ENCODE measurements around the gene CAPRIN1. TPM values are rescaled to one million over a fixed set of nuclear protein-coding genes. Genes with fewer than 3 reads are reported as not detected.
A peak's percentile ranks its signal among the peaks of the same experiment; 100 is the strongest.

The CAPRIN1 gene
- polyA plus RNA-seq, 2 of the 4 experiments (the other 2 are of a cell fraction): 159 to 255 TPM

DNA sequence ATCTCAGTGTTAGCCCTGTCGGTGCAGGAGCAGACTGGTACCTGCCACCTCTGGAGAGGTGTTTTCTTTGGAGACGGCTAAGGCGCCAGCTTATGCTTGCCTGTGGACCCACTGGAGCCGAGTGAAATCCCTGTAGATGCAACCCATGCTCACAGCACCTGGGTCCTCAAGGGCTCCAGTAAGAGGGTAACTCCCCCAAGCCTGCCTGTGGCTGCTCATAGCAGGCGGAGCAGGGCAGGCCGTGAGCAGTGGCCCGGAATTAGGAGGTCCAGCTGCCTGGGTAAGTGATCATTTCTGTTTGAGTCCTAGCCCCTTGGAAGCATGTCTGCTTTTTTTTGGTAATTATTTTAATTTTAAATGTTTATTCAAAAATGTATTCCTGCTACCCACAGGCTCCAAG, 97.7 kb downstream of the CAPRIN1 start:
- no peak overlapping the region for H3K4me3 ChIP-seq
- TF ChIP-seq JUN (IDR thresholded peaks at IDR 0.05) (0 out of 5 replicates have a peak, but pooled peaks of 1 of the 2 experiments have one; percentile 15), FOSB (CRISPR knock-in tag; IDR thresholded peaks at IDR 0.05) (no peak), NFE2L2 (conservative IDR thresholded peaks at IDR 0.05; ENCODE audit: low read length) (no peak)
- H3K4me2 ChIP-seq: no peak overlapping the region
- WGBS (ENCODE audit: missing lambda C conversion rate): 86% methylated on average over 7 of the region's 7 CpGs
- FAIRE-seq: no peak
- ATAC-seq: peak in 1 of 2 experiments; percentile 5; a peak in 1 of 6 replicates
- DNase-seq (ENCODE audit: low read depth in 1 of 2, low spot score in 1 of 2): no peak
- ChIA-PET POLR2A (no interaction called here), CTCF (interaction anchor here (1.1 to 6.3 kb wide), 10 partner anchors 9 to 330 kb away, joined by 3 to 40 read pairs (median 6); partner anchors contain the start of gene ABTB2)
- no peak overlapping the region for H3K27ac ChIP-seq
- no peaks in the 10 kb centered on the region for H3K9me3 ChIP-seq
- no peaks in the 10 kb centered on the region for H3K4me1 ChIP-seq

- DNase-seq (ENCODE audit: low read depth in 1 of 2, low spot score in 1 of 2): peak; percentile 33 to 36
- Histone ChIP-seq H3K9me3 (no peaks in the 10 kb centered on the region), H3K4me3 (no peak overlapping the region), H3K4me1 (no peaks in the 10 kb centered on the region), H3K27ac (no peak overlapping the region), H3K4me2 (no peak overlapping the region)
- ChIA-PET CTCF (interaction anchor here (1.2 to 6.3 kb wide), 13 partner anchors 9 to 287 kb away, joined by 3 to 40 read pairs (median 5); partner anchors contain the start of gene ABTB2), POLR2A (no interaction called here)
- 82% methylated on average over 8 of the region's 13 CpGs for WGBS (ENCODE audit: missing lambda C conversion rate)
- no peak for FAIRE-seq
- peak; percentile 57 to 80 for ATAC-seq
- TF ChIP-seq JUNB (IDR thresholded peaks at IDR 0.05): no peak
- TF ChIP-seq SMC3 (IDR thresholded peaks at IDR 0.05): peak; percentile 48
- TF ChIP-seq RAD21 (conservative IDR thresholded peaks at IDR 0.05 in 1 of 2, IDR thresholded peaks at IDR 0.05 in 1 of 2): peak; percentile 54 to 62
- TF ChIP-seq CTCF (IDR thresholded peaks at IDR 0.05): peak; percentile 34
Observed at GRCh38 chr11:34149786-34150185, 98.3 kb downstream of the CAPRIN1 start.

- no peak for FAIRE-seq
Observed at GRCh38 chr11:34150494-34151151, 99.1 kb downstream of the CAPRIN1 start.

More at GRCh38 chr11:34150494-34151151, 99.1 kb downstream of the CAPRIN1 start:
- TF ChIP-seq REST (IDR thresholded peaks at IDR 0.05) (no peak), BHLHE40 (IDR thresholded peaks at IDR 0.05; ENCODE audit: low read depth, low read length) (no peak), RNF2 (IDR thresholded peaks at IDR 0.05; ENCODE audit: borderline replicate concordance, low read depth) (no peak), HOXB5 (CRISPR knock-in tag; IDR thresholded peaks at IDR 0.05) (no peak), HOXB13 (CRISPR knock-in tag; IDR thresholded peaks at IDR 0.05; ENCODE audit: low read depth) (no peak), CTCF (IDR thresholded peaks at IDR 0.05) (no peak), FOXS1 (CRISPR knock-in tag; IDR thresholded peaks at IDR 0.05) (no peak), CHD4 (IDR thresholded peaks at IDR 0.05; ENCODE audit: borderline replicate concordance) (no peak)
- H3K9me3 ChIP-seq: no peaks in the 10 kb centered on the region
- 91% methylated on average over 6 of the region's 6 CpGs for WGBS (ENCODE audit: missing lambda C conversion rate)
- H3K4me1 ChIP-seq: no peaks in the 10 kb centered on the region
- no peak overlapping the region for H3K4me2 ChIP-seq
- ChIA-PET POLR2A (no interaction called here), CTCF (interaction anchor here (0.9 to 6.3 kb wide), 14 partner anchors 10 to 342 kb away, joined by 3 to 40 read pairs (median 4); partner anchors contain the start of gene ABTB2)
- DNase-seq (ENCODE audit: low read depth in 1 of 2, low spot score in 1 of 2): no peak
- no peak overlapping the region for H3K27ac ChIP-seq
- no peak overlapping the region for H3K4me3 ChIP-seq
- no peak for ATAC-seq

Other genes starting within 250 kb of the CAPRIN1 start
- gene LMO2, start 159.7 kb upstream of the CAPRIN1 start, polyA plus RNA-seq (2011; rRNA removed): 0.12 TPM in 2 replicates
- gene LMO2, start 159.7 kb upstream of the CAPRIN1 start, polyA plus RNA-seq (2017; fragmentation: RNase III; extraction: RNeasy Plus Mini Kit Qiagen cat#74134 plus additional on column Dnase treatment): 0.15 to 0.21 TPM (median 0.16 TPM) in 3 replicates
- 57.1 and 59.3 TPM in 2 replicates for gene NAT10, start 53.9 kb downstream of the CAPRIN1 start, polyA plus RNA-seq (2011; rRNA removed)
- gene NAT10, start 53.9 kb downstream of the CAPRIN1 start, polyA plus RNA-seq (2017; fragmentation: RNase III; extraction: RNeasy Plus Mini Kit Qiagen cat#74134 plus additional on column Dnase treatment): 37.6 to 44.6 TPM (median 38.6 TPM) in 3 replicates